Testis (tissue), 3 donors: ENCODE results near the gene BMP6. TPM values are rescaled to one million over a fixed set of nuclear protein-coding genes. Genes with fewer than 3 reads are reported as not detected.

Experiments used
- DNase-seq: peaks from one replicate; pipeline ENCODE4 v3.0.0-alpha.2; 2019
- H3K27ac ChIP-seq, 2 donors: fragments of 200-600 bp; sonication (generic); one replicate each; pipeline ENCODE4 v1.5.1; 2019
- H3K27me3 ChIP-seq: fragments of 200-600 bp; sonication (generic); one replicate; pipeline ENCODE4 v1.5.1; 2019
- H3K36me3 ChIP-seq: fragments of 200-600 bp; sonication (generic); one replicate; pipeline ENCODE4 v1.5.1; 2017; ENCODE audit warnings: low read depth; ENCODE audit errors: missing control alignments
- H3K4me1 ChIP-seq: fragments of 200-600 bp; sonication (generic); one replicate; pipeline ENCODE4 v1.5.1; 2019
- H3K4me3 ChIP-seq, 2 donors: fragments of 200-600 bp; sonication (generic); one replicate each; pipeline ENCODE4 v1.5.1; 2017 to 2019
- H3K9me3 ChIP-seq: fragments of 200-600 bp; sonication (generic); one replicate; pipeline ENCODE4 v1.5.1; 2017
- POLR2A ChIP-seq: fragments of 450-650 bp; IDR thresholded peaks from one replicate; pipeline ENCODE4 v1.6.1; 2017; ENCODE audit warnings: antibody characterized with exemption, mild to moderate bottlenecking, moderate library complexity
- WGBS, 2 donors: methylation state at CpG; one replicate each; pipeline ENCODE4 v1.1.5; 2018; 5-methylcytosine and 5-hydroxymethylcytosine counted together
- intact Hi-C: fragments of 100-400 bp; cut with DNase I; formaldehyde crosslinking; loops from one replicate; pipeline ENCODE4 v1.15.1; 2023; ENCODE audit warnings: low total_unique reads
- polyA plus RNA-seq: library from polyadenylated mRNA; stranded (reverse); fragments of 350-450 nt; fragmentation: Illumina TruSeq; extraction: RNeasy Lipid Tissue Mini Kit (QIAGEN cat#74804); gene quantifications from one replicate; pipeline ENCODE4 v1.2.3, GENCODE V29; 2014; ENCODE audit warnings: low read depth, low replicate concordance; ENCODE audit not compliant: insufficient read depth
- total RNA-seq, 2 donors: library from RNA; depleted of rRNA; stranded (reverse); fragments of >200 nt; gene quantifications; one replicate each; pipeline ENCODE4 v1.2.3, GENCODE V29; 2016
- TF ChIP-seq, protein P1 (sequence below), 3 experiments: fragments of 450-650 bp in 2 of 3; fragments of 200-600 bp in 1 of 3; sonication (generic) in 1 of 3; IDR thresholded peaks; one replicate each; pipeline ENCODE4 v1.5.1; 2016 to 2019; ENCODE audit warnings: antibody characterized with exemption in 3 of 3, mild to moderate bottlenecking in 2 of 3, moderate library complexity in 1 of 3

The BMP6 gene
- total and polyA plus RNA-seq, 3 donors from 2014 or later = 6.2 to 13.6 (median 11.4) TPM

DNA sequence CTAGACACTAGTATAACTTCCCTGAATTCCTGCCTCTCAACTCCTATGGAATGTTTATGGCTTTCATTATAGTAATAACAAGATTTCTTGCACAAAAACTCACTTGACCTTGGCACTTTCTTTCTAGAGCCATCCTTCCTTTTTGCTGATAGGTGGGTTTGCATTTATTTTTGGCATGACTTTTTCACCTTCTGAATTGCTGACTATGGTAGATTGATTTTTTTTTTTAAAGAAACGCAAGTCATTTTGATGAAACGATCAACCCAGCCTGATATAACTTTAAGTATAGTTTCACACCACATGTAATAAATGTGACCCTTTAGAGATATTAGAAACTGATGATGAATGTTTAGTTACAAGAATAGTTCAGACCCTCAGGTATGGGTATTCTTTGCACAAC lies 61.8 kb downstream of the BMP6 start:
- H3K9me3 ChIP-seq = no peaks in the 10 kb centered on the region
- H3K4me1 ChIP-seq = peaks cover 7% of the 10 kb centered on the region
- H3K36me3 ChIP-seq = no peaks in the 10 kb centered on the region
- no peak for TF ChIP-seq POLR2A
- TF ChIP-seq, protein P1, sequence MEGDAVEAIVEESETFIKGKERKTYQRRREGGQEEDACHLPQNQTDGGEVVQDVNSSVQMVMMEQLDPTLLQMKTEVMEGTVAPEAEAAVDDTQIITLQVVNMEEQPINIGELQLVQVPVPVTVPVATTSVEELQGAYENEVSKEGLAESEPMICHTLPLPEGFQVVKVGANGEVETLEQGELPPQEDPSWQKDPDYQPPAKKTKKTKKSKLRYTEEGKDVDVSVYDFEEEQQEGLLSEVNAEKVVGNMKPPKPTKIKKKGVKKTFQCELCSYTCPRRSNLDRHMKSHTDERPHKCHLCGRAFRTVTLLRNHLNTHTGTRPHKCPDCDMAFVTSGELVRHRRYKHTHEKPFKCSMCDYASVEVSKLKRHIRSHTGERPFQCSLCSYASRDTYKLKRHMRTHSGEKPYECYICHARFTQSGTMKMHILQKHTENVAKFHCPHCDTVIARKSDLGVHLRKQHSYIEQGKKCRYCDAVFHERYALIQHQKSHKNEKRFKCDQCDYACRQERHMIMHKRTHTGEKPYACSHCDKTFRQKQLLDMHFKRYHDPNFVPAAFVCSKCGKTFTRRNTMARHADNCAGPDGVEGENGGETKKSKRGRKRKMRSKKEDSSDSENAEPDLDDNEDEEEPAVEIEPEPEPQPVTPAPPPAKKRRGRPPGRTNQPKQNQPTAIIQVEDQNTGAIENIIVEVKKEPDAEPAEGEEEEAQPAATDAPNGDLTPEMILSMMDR (IDR thresholded peaks at IDR 0.05) = no peak
- intact Hi-C loops = no loop called here
- WGBS, 2 donors = 74 to 78% methylated on average over 2 of the region's 2 CpGs
- H3K4me3 ChIP-seq = no peak overlapping the region
- no peak for DNase-seq
- H3K27ac ChIP-seq = no peak overlapping the region
- no peaks in the 10 kb centered on the region for H3K27me3 ChIP-seq

DNA sequence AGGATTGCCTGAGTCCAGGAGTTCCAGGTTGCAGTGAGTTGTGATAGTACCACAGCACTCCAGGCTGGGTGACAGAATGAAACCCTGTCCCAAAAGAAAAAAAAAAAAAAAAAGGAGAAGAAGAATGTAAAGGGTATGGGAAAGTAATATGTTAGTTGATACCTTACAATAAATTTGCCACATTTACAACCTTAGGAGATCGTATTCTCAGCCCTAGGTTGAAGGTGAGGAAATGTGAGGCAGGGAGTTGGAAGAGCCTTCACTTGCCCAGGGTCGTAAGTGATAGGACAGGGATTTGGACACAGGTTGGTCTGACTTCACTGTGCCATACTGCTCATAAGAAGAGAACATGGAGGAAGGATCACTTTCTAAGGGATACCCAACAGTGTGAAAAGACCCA lies 68.6 kb downstream of the BMP6 start:
- Histone ChIP-seq H3K4me3 (no peak overlapping the region), H3K36me3 (no peaks in the 10 kb centered on the region), H3K9me3 (no peaks in the 10 kb centered on the region), H3K27me3 (no peaks in the 10 kb centered on the region), H3K4me1 (no peaks in the 10 kb centered on the region), H3K27ac (no peak overlapping the region)
- 82 to 88% methylated on average over 2 of the region's 2 CpGs for WGBS, 2 donors
- TF ChIP-seq POLR2A = no peak
- TF ChIP-seq, protein P1 (IDR thresholded peaks at IDR 0.05) = no peak
- intact Hi-C loops = no loop called here
- no peak for DNase-seq

GRCh38 chr6:7797386-7797785 lies 71.5 kb downstream of the BMP6 start:
- DNase-seq = no peak
- intact Hi-C loops = no loop called here
- TF ChIP-seq, protein P1 (IDR thresholded peaks at IDR 0.05) = no peak
- Histone ChIP-seq H3K4me1 (no peaks in the 10 kb centered on the region), H3K27me3 (no peaks in the 10 kb centered on the region), H3K9me3 (no peaks in the 10 kb centered on the region), H3K27ac (no peak overlapping the region), H3K4me3 (no peak overlapping the region), H3K36me3 (no peaks in the 10 kb centered on the region)
- 88 to 90% methylated on average over 2 of the region's 2 CpGs for WGBS, 2 donors

DNA sequence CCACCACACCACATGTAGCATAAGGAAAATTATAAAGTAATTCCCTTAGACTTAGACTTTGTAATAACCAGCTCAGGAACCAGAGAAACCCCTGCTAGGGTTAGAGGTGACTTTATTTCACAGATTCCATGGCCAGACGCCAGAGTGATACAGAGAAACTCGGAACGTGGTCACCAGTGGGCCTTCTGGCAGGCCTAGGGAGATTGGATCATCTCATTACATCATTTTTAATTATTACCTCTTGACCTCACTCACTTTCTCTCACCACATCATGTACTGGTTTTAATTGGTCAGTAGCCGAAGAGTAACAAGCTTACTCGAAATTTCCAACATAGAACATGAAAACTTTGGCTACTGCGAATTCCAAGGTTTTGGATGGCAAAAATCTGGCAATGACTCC lies 72.9 kb downstream of the BMP6 start:
- Histone ChIP-seq H3K27ac (no peak overlapping the region), H3K4me1 (no peaks in the 10 kb centered on the region), H3K4me3 (no peak overlapping the region), H3K36me3 (no peaks in the 10 kb centered on the region), H3K9me3 (no peaks in the 10 kb centered on the region), H3K27me3 (no peaks in the 10 kb centered on the region)
- DNase-seq = no peak
- TF ChIP-seq, protein P1 (IDR thresholded peaks at IDR 0.05) = no peak
- TF ChIP-seq POLR2A = no peak
- WGBS, 2 donors = 71 to 83% methylated on average over 6 of the region's 6 CpGs
- intact Hi-C loops = no loop called here

DNA sequence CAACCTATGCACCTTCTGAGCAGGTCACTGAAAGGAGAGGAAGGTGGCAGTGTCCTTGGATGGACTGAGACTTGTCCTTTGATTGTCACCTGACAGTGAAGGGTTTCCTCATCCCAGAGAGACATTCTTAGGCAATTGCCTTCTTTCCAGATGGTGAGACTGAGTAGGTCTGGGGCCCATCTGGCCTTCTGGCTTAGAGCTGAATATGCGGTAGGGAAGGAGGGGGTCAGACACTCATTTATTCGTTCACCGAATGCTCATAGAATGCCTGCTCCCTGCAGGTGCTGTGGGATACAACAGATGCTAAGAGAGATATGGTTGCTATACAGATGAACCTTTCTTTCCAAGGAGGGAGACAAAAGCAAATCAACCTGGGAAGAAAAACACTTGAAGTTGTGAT lies 76.8 kb downstream of the BMP6 start:
- intact Hi-C loops = no loop called here
- Histone ChIP-seq H3K4me3 (no peak overlapping the region), H3K27me3 (no peaks in the 10 kb centered on the region), H3K36me3 (no peaks in the 10 kb centered on the region), H3K9me3 (no peaks in the 10 kb centered on the region), H3K4me1 (no peaks in the 10 kb centered on the region), H3K27ac (no peak overlapping the region)
- TF ChIP-seq, protein P1 (IDR thresholded peaks at IDR 0.05) = no peak
- TF ChIP-seq POLR2A = no peak
- no peak for DNase-seq
- 90 to 93% methylated on average over 3 of the region's 3 CpGs for WGBS, 2 donors
